ENCODE results near the gene ABHD2.

Gene ABHD2

DNA sequence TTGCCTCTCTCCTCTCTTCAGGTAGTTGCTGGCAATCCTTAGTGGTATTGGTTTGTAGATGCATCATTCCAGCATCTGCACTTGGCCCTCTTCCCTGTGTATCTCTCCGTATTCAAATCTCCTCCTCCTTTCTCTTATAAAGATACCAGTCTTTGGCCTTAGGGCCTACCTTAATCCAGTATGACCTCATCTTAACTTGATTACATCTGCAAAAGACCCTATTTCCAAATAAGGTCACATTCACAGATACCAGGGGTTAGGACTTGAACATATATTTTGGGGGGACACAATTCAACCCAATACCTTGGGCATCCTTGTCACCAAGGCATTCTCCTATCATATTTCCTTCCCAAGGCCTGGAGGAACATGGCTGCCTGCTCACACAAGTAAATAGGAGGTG is 22.0 kb upstream of the ABHD2 start:
- TF ChIP-seq, protein P1, sequence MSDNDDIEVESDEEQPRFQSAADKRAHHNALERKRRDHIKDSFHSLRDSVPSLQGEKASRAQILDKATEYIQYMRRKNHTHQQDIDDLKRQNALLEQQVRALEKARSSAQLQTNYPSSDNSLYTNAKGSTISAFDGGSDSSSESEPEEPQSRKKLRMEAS (IDR thresholded peaks at IDR 0.05; ENCODE audit: low read depth, low read length): no peak
- TF ChIP-seq MYC (IDR thresholded peaks at IDR 0.05; ENCODE audit: low read depth, low read length) (no peak), POLR2A (IDR thresholded peaks at IDR 0.05; ENCODE audit: extremely low read depth, insufficient read length) (no peak)
- TF ChIP-seq, protein P2, sequence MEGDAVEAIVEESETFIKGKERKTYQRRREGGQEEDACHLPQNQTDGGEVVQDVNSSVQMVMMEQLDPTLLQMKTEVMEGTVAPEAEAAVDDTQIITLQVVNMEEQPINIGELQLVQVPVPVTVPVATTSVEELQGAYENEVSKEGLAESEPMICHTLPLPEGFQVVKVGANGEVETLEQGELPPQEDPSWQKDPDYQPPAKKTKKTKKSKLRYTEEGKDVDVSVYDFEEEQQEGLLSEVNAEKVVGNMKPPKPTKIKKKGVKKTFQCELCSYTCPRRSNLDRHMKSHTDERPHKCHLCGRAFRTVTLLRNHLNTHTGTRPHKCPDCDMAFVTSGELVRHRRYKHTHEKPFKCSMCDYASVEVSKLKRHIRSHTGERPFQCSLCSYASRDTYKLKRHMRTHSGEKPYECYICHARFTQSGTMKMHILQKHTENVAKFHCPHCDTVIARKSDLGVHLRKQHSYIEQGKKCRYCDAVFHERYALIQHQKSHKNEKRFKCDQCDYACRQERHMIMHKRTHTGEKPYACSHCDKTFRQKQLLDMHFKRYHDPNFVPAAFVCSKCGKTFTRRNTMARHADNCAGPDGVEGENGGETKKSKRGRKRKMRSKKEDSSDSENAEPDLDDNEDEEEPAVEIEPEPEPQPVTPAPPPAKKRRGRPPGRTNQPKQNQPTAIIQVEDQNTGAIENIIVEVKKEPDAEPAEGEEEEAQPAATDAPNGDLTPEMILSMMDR (IDR thresholded peaks at IDR 0.05; ENCODE audit: low read depth, low read length): no peak

DNA sequence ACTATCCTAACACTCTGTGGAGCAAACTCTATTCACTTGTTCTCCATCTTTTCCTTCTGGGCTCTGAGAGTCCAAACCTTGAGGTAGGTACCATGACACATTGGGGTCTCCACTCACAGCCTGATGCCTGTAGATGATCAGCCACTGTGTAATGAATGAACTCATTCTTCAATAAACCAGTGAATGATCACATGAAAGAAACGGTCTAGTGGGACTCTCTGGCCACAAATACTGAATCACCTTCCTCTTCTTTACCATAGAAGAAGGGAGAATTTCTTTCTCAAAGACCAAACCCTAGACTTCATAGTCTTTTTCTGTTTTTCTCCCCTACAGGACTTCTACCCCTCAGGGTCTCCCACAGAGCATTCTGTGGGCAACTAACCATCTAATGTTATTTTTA is 20.5 kb upstream of the ABHD2 start:
- peak; percentile 70 for DNase-seq (ENCODE audit: low read depth)
- TF ChIP-seq, protein P2 (IDR thresholded peaks at IDR 0.05; ENCODE audit: low read depth, low read length): no peak
- TF ChIP-seq POLR2A (IDR thresholded peaks at IDR 0.05; ENCODE audit: extremely low read depth, insufficient read length) (no peak), MYC (IDR thresholded peaks at IDR 0.05; ENCODE audit: low read depth, low read length) (no peak)
- TF ChIP-seq, protein P1 (IDR thresholded peaks at IDR 0.05; ENCODE audit: low read depth, low read length): no peak
- H3K4me3 ChIP-seq (ENCODE audit: low read depth, low read length): no peak overlapping the region

More for the DNA sequence above, 22.0 kb upstream of the ABHD2 start:
- DNase-seq (ENCODE audit: low read depth): no peak
- no peak overlapping the region for H3K4me3 ChIP-seq (ENCODE audit: low read depth, low read length)

DNA sequence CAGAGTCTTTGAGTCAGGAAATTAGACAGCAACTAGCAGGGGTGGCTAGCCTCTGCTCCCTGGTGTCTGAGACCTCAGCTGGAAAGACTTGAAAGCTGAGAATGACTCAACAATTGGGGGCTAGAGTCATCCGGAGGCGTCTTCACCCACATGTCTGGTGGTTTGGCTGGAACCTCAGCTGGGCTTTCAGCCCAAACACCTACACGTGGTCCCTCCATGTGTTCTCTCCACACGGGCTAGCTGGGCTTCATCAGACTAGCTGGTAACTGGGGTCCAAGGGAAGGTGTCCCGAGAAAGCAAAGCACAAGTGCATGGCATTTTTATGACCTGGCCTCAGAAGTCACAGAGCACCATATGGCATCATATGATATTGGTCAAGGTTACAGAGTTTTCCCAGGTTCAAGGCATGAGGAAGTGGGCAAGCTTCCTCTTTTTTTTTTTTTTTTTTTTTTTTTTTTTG is 19.9 kb upstream of the ABHD2 start:
- peak; percentile 96 for DNase-seq (ENCODE audit: low read depth)
- TF ChIP-seq, protein P2 (IDR thresholded peaks at IDR 0.05; ENCODE audit: low read depth, low read length): no peak
- TF ChIP-seq, protein P1 (IDR thresholded peaks at IDR 0.05; ENCODE audit: low read depth, low read length): peak; percentile 96
- peak; percentile 86 for TF ChIP-seq MYC (IDR thresholded peaks at IDR 0.05; ENCODE audit: low read depth, low read length)
- no peak overlapping the region for H3K4me3 ChIP-seq (ENCODE audit: low read depth, low read length)

DNA sequence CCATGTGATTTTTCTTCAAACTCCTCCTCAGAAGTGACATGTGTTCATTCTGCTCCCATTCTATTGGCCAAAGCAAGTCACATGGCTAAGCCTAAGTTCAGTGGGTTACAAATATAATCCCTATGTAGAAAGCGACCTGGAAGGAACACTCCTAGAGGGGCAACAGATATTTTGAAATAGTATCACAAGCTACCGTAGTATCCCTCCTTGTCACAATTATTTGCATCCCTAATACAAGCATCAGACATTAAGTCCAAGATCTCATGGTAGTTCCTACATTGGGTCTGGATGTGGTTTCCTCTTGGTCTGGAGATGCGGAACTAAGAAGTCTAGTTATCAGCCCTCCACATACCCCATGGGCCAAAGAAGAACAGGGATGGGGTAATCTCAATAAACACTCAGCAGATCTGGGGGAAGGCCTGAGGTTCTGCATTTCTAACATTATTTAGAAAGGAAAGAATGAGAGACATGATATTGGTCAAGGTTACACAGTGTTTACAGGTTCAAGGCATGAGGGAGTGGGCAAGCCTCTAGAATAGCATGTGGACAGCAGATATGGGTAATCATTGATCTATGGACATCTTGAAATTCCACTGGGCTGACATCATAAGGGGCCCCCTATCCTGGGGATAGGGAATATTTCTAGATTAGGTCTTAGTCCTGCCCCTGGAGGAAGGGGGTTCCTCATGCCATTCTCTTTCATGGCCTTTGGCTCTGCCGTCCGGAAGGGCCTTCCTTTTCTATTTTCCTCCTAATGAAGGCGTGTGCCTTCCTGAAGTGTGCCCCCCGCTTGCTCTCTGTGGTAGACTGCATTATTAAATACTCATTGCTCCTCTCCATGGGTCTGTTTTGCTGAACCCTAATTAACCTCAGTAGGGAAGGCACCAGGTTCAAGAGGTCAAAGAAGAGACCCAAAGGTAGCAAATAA is 17.8 kb upstream of the ABHD2 start:
- TF ChIP-seq POLR2A (IDR thresholded peaks at IDR 0.05; ENCODE audit: extremely low read depth, insufficient read length) (no peak), MYC (IDR thresholded peaks at IDR 0.05; ENCODE audit: low read depth, low read length) (no peak)
- TF ChIP-seq, protein P1 (IDR thresholded peaks at IDR 0.05; ENCODE audit: low read depth, low read length): no peak
- TF ChIP-seq, protein P2 (IDR thresholded peaks at IDR 0.05; ENCODE audit: low read depth, low read length): no peak
- DNase-seq (ENCODE audit: low read depth): no peak
- H3K4me3 ChIP-seq (ENCODE audit: low read depth, low read length): no peak overlapping the region

DNA sequence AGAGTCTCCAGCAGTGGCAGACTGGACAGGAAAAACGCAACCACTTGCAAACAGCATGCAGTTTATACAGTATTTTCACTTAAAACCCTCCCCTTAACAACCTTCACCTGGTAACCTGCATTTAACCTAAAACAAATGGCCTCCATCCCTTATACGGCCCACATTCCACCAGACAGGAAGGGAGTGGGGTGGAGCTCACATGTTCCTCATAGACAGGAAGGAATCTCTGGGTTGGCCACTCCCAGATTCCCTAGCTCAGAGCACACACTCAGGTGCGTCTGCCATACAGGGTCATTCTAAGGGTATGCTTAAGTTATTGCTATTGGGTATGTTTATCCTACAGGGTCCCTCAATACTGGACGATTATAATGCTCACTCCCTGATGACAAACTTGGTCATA is 16.8 kb upstream of the ABHD2 start:
- TF ChIP-seq, protein P2 (IDR thresholded peaks at IDR 0.05; ENCODE audit: low read depth, low read length): no peak
- TF ChIP-seq, protein P1 (IDR thresholded peaks at IDR 0.05; ENCODE audit: low read depth, low read length): no peak
- TF ChIP-seq MYC (IDR thresholded peaks at IDR 0.05; ENCODE audit: low read depth, low read length) (no peak), POLR2A (IDR thresholded peaks at IDR 0.05; ENCODE audit: extremely low read depth, insufficient read length) (no peak)
- no peak overlapping the region for H3K4me3 ChIP-seq (ENCODE audit: low read depth, low read length)
- DNase-seq (ENCODE audit: low read depth): no peak
